Measurements from ENCODE around the gene CD33. TPM values are rescaled to one million over a fixed set of nuclear protein-coding genes. Genes with fewer than 3 reads are reported as not detected.

Gene CD33
- total RNA-seq, 1 donor from 2014 or later: not detected

GRCh38 chr19:51258165-51259160 lies 33.6 kb downstream of the CD33 start:
- no peak for DNase-seq (ENCODE audit: low read depth in 2 of 2)

- peak; percentile 45 to 55 for DNase-seq (ENCODE audit: low read depth in 2 of 2)
Measured at GRCh38 chr19:51259348-51260245, 34.7 kb downstream of the CD33 start.

GRCh38 chr19:51263808-51264207 lies 38.9 kb downstream of the CD33 start:
- no peak for DNase-seq (ENCODE audit: low read depth in 2 of 2)

GRCh38 chr19:51271067-51271466 lies 46.2 kb downstream of the CD33 start:
- no peak for DNase-seq (ENCODE audit: low read depth in 2 of 2)

GRCh38 chr19:51272183-51272810 lies 47.4 kb downstream of the CD33 start:
- no peak for DNase-seq (ENCODE audit: low read depth in 2 of 2)

GRCh38 chr19:51274049-51274770 lies 49.3 kb downstream of the CD33 start:
- no peak for DNase-seq (ENCODE audit: low read depth in 2 of 2)

GRCh38 chr19:51277112-51277511 lies 52.2 kb downstream of the CD33 start:
- DNase-seq (ENCODE audit: low read depth in 2 of 2): no peak

GRCh38 chr19:51282335-51282734 lies 57.5 kb downstream of the CD33 start:
- DNase-seq (ENCODE audit: low read depth in 2 of 2): no peak

GRCh38 chr19:51285682-51286081 lies 60.8 kb downstream of the CD33 start:
- DNase-seq (ENCODE audit: low read depth in 2 of 2): no peak

Other genes starting within 250 kb of the CD33 start
- not detected in 2 replicates for gene KLK7, start 241.2 kb upstream of the CD33 start, total RNA-seq
- not detected in 2 replicates for gene KLK8, start 223.5 kb upstream of the CD33 start, total RNA-seq
- gene KLK10, start 205.4 kb upstream of the CD33 start, total RNA-seq: under 0.01 TPM in 1 of 2 replicates, not detected in the other
- not detected in 2 replicates for gene KLK11, start 198.5 kb upstream of the CD33 start, total RNA-seq
- gene KLK12, start 190.1 kb upstream of the CD33 start, total RNA-seq: not detected in 2 replicates
- not detected in 2 replicates for gene KLK13, start 160.0 kb upstream of the CD33 start, total RNA-seq
- gene KLK14, start 142.2 kb upstream of the CD33 start, total RNA-seq: not detected in 2 replicates
- 4.1 and 7.3 TPM in 2 replicates for gene CTU1, start 116.7 kb upstream of the CD33 start, total RNA-seq
- gene SIGLEC9, start 100.2 kb upstream of the CD33 start, total RNA-seq: 0.20 and 0.22 TPM in 2 replicates
- gene SIGLEC7, start 82.8 kb upstream of the CD33 start, total RNA-seq: not detected in 2 replicates
- not detected in 2 replicates for gene SIGLECL1, start 26.0 kb downstream of the CD33 start, total RNA-seq
- not detected in 2 replicates for gene IGLON5, start 86.6 kb downstream of the CD33 start, total RNA-seq
- under 0.01 TPM in 2 replicates for gene VSIG10L, start 117.1 kb downstream of the CD33 start, total RNA-seq
- 71.7 and 82.9 TPM in 2 replicates for gene ETFB, start 141.3 kb downstream of the CD33 start, total RNA-seq
- gene CLDND2, start 143.9 kb downstream of the CD33 start, total RNA-seq: not detected in 2 replicates
- not detected in 2 replicates for gene NKG7, start 147.6 kb downstream of the CD33 start, total RNA-seq
- not detected in 2 replicates for gene LIM2, start 162.9 kb downstream of the CD33 start, total RNA-seq
- gene C19orf84, start 165.5 kb downstream of the CD33 start, total RNA-seq: not detected in 2 replicates
- gene SIGLEC10, start 192.6 kb downstream of the CD33 start, total RNA-seq: not detected in 2 replicates
- gene SIGLEC8, start 233.4 kb downstream of the CD33 start, total RNA-seq: not detected in 2 replicates